GM21723 (cell line): ENCODE data around the gene CRYBG1.
A peak's percentile ranks its signal among the peaks of the same experiment; 100 is the strongest.

ENCODE experiments used
- ATAC-seq: cut with Tn5 transposase; IDR thresholded peaks from one replicate; pipeline ENCODE4 v1.9.1; 2021; ENCODE audit warnings: mild to moderate bottlenecking, moderate library complexity; ENCODE audit not compliant: unreplicated experiment

The CRYBG1 gene, protein sequence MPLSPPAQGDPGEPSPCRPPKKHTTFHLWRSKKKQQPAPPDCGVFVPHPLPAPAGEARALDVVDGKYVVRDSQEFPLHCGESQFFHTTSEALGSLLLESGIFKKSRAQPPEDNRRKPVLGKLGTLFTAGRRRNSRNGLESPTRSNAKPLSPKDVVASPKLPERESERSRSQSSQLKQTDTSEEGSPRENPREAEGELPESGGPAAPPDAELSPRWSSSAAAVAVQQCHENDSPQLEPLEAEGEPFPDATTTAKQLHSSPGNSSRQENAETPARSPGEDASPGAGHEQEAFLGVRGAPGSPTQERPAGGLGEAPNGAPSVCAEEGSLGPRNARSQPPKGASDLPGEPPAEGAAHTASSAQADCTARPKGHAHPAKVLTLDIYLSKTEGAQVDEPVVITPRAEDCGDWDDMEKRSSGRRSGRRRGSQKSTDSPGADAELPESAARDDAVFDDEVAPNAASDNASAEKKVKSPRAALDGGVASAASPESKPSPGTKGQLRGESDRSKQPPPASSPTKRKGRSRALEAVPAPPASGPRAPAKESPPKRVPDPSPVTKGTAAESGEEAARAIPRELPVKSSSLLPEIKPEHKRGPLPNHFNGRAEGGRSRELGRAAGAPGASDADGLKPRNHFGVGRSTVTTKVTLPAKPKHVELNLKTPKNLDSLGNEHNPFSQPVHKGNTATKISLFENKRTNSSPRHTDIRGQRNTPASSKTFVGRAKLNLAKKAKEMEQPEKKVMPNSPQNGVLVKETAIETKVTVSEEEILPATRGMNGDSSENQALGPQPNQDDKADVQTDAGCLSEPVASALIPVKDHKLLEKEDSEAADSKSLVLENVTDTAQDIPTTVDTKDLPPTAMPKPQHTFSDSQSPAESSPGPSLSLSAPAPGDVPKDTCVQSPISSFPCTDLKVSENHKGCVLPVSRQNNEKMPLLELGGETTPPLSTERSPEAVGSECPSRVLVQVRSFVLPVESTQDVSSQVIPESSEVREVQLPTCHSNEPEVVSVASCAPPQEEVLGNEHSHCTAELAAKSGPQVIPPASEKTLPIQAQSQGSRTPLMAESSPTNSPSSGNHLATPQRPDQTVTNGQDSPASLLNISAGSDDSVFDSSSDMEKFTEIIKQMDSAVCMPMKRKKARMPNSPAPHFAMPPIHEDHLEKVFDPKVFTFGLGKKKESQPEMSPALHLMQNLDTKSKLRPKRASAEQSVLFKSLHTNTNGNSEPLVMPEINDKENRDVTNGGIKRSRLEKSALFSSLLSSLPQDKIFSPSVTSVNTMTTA (N-terminal part only)

DNA sequence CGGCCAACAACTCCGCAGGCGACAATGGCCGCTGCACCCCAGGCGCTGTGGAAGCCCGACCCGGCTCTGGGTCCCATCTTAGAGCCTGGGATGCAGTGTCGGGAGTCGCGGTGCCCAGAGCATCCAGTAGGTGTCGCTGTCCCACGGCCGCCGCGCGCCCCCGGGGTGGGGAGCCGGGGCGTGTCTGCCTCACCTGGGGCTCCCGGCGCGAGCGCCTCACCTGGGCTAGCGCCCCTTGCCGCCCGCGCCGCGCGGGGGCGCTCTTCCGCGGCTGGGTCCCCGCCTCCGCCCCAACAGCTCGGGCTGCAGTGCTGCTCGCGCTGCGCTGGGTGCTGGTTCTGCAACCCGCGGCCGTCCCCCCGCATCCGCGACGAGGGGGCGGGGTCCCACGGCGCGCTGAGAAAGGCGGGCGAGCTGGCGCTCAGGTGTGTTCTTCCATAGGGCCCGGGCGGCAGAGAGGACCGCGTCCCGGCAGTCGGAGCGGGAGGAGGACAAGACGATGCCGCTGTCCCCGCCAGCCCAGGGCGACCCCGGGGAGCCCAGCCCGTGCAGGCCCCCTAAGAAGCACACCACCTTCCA, at the start of gene CRYBG1:
CRYBG1 (plus strand) TSS at position 308 of the 579 bp plus-strand sequence; CDS start at position 500, 192 bp downstream.
- ATAC-seq = peak; percentile 81

DNA sequence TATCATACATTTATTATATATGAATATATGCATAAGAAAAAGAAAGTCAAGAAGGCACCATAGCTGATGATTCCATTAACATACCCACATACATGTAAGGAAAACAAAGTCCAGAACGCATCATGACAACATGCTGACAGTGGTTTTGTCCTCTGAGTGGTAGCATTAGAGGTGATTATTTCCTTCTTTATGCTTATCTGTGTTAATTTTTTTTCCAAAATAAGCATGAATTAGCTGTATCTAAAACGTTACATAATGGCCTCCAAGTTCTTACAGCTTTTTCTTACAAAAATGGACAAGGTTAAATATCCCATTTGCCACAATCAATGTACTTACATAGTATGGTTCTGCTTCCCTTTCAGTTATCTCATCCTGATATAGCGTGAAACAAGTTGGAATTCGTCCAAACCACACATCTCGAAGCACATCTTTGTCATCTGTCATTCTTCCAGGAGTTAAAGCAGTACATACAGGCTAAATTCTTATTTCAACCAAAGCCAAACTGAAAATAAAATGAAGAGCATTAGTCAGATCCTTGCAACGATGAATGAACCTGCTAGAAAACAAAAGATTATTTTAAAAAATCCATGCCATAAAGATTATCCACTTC, 44.6 kb upstream of the CRYBG1 start:
- ATAC-seq = no peak

DNA sequence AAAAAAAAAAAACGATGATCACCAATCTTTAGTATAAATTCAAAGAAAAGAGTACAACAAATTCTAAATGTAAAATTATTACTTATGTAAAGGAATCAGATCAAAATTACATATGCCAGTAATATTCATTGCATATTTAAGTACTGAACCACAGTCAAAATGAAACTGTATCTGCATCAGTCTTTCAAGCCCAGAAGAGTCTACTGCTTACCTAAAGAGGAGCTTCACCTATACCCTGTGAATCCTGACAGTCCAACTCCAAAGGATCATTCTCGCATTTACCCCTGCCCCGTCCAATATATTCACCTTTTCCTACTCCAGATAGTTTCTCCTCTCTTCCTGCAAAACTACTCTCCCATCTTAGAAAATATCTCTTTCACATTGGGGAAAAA, 44.1 kb upstream of the CRYBG1 start:
- ATAC-seq = no peak

DNA sequence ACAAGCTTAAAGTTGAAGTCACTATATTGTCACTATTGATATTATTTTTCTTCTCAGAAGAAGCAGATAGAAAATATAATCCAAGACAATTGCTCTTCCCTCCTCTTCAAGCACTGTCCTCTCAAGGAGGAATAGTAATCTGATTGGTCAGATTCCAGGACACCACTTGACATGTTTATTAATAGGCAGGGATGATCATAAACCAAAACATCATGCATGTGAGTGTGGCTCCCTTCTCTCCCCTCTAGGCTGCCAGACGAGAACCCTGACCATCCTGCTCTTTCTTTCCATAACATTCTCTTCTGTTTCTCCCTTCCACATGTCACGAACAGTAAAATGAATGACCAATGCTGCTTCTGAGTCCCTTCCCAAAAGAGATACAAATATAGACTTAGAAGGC, 42.5 kb upstream of the CRYBG1 start:
- no peak for ATAC-seq

DNA sequence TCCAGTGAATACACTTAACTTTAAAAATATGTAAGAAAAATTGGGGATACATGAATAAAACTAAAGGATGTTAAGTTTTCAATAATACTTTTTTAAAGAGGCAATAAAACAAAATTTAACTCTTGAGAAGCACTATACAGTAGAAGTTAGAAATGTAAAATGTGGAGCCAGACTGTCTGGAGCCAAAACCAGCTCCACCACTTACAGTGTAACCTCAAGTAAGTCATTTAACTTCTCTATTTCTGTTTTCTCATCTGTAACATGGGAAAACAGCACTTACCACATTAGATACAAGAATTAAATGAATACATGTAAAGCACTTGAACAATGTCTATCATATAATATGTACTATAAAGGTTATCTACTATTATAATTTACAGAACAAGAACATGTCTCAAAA, 41.7 kb upstream of the CRYBG1 start:
- no peak for ATAC-seq

DNA sequence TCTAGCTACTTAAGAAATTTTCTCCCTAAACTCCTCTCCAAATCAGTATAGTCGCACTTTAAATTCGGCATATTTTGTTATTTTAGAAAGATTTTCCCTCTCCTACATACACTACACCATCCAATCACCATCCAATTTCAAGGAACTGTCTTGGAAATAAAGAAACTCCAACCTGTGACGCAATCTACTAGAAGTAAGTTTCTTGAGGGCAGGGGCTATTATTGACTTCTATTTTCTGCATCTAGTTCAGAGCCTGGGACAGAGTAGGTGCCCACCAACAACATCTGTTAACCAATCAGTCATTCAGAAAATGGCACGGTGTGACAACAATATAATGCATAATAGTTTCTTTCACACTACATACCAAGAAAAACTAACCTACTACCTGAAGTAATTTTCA, 38.6 kb upstream of the CRYBG1 start:
- ATAC-seq = no peak

DNA sequence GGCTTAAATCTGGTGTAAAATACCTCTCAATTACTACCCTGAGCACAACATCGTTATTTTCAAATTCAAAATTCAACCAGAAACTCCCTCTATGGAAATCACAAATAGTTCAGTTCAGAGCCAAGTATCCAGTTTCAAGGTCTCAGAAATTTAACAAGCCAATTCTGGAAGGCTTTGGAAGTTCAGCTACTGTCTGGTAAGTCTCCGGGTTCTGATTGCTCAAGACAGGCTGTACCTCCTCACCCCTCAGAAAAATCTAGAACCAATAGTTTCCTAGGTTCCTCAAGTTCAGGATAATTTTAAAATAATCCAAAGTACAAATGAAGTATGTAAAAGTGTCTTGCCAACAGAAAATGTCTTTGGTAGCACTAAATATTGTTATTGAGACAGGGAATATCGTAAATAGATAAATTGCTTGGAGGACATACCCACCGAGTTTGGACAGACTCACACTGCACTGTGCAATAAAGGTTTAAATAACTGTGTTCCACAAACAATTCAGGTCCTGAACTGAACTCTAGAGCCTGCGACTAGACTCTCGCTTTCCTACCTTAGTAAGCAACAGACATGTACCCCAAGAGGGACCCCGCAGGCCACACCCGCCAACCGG, 35.7 kb upstream of the CRYBG1 start:
- no peak for ATAC-seq

DNA sequence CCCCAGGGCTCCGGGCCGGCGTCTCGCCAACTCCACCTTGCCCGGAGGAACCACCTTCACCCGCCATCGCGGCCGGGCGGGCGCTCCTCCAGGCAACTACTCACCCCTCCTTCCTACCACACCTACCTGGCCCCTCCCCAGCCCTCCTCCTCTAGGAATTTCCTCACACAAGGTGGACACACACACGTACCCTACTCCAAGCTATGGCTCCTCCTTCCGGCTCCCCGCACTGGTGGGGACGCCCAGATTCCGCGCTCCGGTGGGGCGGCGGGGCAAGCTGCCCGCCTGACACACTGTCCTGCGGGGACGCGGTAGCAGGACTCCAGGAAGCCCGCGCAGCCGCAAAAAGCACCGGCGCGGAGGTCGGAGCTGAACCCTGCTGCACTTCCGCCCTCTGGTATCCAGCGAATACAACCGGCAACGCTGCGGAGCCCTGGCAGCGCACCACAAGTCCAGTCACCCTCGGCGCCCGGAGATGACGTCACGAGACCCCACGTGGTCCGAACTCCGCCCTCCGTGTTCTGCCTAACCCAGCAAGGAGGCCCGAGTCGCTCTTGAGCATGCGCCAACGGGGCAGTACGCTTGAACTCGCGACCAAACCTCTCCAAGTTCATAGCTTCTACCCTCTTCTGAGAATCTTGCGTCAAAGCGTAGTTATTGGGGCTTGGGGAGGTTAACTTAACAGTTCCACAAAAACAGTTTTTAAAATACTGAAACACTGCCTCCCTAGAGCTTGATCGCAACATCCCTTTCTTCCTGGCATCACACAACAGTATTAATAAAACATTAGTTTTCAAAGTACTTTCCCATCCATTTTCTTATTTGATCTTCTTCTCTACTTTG, 35.0 kb upstream of the CRYBG1 start, which contains the start of gene ATG5:
ATG5 (minus strand) TSS at position 425 of the 843 bp plus-strand sequence. CDS start 9,552 bp downstream, outside the sequence.
- peak; percentile 95 for ATAC-seq

DNA sequence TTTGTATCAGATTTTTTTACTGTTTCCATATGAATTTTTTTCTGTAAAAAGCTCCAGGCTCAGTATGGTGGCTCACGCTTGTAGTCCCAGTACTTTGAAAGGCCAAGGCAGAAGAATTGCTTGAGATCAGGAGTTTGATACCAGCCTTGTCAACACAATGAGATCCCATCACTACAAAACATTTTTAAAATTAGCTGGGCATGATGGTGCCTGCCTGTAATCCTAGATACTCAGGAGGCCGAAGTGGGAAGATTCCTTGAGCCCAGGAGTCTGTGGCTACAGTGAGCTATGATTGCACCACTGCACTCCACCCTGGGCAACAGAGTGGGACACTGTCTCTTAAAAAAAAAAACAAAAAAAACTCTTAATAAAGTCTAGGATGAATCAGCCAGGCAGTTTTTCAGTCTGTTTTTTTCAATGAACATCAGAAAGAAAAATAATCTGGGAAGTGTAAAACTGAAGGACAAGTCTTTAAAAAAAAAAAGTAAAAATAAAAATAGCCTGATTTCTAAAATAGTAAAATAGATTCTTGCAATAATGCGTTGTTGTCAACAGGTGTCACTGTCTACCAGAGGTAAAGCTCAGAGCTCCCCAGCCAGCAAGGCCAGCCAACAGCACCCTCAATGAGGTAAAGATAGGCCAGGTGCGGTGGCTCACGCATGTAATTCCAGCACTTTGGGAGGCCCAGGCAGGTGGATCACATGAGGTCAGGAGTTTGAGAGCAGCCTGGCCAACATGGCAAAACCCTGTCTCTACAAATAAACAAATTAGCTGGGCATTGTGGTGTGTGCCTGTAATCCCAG, 25.7 kb upstream of the CRYBG1 start:
- peak; percentile 72 for ATAC-seq

DNA sequence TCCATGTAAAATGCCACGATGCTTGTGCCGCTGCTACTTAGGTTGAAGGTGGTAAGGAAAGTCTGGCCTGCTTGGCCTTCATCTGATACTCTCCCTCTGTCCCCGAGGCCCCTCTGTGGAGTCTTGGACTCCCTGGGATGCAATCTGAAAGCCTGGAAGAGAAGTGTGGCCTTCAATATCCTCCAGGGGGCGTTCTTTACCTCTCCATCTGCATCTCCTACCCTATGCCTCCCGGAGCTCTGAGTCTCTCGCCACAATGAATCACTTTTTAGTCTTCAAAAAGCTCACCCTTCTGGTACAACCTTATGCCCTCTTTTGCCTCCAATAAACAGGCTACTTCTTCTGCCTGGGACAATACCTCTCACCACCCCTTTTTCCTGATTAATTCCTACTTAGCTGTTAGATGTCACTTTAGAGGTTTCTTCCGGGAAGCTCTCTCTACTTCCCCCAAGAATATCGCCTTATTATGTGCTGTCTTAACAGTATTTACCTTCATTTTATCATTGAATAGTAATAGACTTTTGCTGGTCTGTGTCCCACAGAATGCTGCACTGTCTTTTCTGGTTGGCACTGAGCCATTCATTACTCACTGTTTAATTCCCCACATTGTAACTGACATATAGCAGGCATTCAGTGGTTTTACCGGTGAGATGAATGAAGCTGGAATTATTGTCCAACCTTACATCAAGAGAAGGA, 21.0 kb upstream of the CRYBG1 start:
- peak; percentile 83 for ATAC-seq

DNA sequence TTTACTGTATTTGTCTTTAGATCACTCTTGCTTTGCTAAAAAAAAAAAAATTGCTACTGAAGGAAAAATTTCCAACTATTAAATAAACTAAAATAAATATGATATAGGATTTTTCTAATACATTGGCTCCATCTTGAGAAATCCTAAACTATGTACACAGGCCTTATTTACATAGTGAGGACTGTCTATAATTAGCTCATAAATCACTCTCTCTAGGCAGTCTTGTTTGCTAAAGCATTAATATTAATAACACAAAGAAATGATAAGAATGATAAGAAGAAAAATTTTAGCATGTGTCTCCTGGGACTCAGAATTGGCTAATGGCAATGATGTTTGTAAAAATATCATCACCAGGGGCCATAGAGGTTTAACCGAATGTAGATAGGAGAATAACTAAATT, 13.3 kb upstream of the CRYBG1 start:
- no peak for ATAC-seq

DNA sequence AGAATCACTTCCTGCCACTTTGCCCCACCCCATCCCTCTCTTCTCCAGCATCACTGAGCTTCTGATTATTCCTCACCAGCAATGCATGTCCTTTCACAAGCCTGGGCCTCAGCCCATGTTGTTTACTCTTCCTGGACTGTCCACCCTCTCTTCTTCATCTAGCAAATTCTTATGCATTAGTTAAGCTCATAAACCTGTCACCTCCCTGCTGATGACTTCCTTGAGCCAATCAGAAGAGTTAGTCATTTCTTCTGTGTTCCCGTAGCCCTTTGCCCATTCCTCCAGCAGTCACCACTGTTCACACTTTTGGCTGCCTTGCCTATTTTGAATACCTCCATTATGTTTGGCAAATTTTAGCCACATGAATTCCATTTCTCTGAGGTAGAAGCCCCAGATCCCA, 4.1 kb upstream of the CRYBG1 start:
- ATAC-seq = no peak

DNA sequence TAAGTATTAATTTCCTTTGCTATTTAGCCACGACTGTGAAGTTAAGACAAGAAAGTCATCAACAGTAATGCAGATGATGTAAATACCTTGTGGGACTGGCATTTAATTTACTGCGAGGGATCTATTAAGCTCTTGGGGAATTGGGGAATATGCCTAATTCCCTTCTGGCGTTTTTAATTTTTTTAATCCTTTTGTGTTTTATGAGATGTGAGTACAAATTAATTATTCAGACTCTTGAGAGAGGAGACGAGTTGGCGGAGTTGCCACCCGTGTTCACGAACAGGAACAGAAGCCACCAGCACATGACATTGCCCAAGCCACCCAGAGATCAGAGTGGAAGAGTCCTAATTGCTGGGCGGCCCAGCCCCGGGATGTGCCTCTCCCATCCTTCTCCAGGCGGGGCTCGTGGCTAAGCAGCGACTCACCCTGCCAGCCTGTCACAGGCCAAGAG, 533 bp upstream of the CRYBG1 start:
- peak; percentile 20 for ATAC-seq

DNA sequence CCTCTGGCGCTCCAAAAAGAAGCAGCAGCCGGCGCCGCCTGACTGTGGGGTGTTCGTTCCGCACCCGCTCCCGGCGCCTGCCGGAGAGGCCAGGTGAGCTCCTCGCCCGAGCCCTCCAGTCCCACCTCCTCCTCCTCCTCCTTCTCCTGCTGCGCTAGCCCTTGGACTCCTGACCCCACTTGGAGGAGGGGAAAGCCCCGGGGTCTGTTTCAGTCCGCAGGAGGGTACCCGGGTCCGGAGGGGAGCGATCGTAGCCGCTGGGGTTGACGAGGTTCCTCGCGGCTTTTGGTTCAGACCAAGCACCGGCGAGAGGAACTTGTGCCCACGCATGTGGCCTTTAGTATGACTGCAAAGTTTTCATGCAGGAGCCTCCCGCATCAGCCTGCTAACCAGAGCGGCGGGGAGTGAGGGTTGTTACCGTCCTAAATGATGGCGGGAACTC, 493 bp downstream of the CRYBG1 start:
- peak; percentile 43 for ATAC-seq

DNA sequence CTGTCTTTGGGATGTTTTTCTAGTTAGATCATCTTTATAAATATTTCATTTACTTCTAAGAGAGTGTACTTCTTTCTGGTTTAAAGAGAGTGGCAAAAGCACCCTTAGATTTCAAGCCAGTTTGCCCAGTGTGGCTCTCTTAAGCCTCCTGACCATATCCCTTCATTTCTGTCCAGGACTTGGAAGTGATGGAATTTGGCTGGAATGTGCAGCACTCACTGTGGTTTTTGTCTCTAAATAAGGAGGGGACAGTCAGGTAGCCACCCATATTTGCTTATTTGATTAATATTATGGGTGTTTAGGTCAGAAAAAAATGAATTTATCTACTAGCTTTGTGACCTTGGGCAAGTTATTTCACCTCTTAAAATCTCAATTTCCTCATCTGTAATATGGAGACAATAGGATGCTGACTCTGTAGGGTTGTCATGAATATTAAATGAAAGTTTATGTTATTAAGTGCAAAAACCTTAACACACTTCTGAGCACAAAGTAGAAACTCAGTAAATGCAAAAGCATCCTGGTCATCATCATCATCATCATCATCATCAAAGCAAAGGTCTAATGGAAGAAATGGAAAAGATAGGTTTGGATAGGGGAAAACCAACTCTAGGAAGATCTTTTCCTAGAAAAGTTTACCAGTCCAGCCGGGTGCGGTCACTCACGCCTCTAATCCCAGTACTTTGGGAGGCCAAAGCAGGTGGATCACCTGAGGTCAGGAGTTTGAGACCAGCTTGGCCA, 3.1 kb downstream of the CRYBG1 start:
- no peak for ATAC-seq

DNA sequence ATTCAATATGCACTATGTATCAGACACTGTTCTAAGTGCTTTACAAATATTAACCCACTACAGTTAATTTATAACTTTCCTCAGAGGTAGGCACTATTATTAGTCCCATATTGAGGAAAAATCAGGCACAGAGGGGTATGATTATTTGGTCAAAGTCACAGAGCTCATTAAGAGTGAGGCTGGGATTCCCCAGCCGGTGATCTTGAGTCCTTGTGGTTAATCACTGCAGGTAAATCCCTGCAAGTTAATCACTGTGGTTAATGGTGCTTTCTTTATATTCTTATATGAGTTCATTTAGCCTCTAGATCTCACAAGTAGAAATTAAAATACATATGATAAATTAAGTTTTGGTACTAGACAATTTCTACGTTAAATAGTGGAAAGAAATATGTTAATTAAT, 9.2 kb downstream of the CRYBG1 start:
- ATAC-seq = no peak

DNA sequence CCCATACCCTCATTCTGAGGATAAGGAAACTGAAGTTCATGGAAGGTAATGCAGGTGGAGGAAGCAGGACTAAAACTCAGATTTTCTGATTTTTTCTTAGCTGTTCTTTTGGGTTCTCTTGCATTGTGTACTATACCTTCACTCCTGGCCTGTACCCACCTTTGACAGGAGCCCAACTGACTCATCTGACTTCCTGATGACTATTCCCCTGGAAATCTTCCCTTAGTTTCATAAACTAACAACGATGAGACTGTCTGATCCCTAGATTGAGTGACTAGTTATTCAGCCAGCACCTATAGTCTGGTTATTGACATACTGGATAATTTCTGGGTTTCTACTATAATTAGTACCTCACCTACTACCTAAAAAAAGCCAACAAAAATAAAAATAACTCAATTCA, 10.1 kb downstream of the CRYBG1 start:
- no peak for ATAC-seq
